Glutamatergic neuron (in vitro differentiated cells): Measurements from ENCODE around the gene IL1RAP. TPM values are rescaled to one million over a fixed set of nuclear protein-coding genes. Genes with fewer than 3 reads are reported as not detected.
"Not testable (repeated sequence)": the region's sequence is repeated elsewhere in the genome, so short reads cannot be mapped to it uniquely, and the experiment has no call there.

Source experiments
- DNase-seq: peaks from one replicate; pipeline ENCODE4 v3.0.0; 2022
- H3K27ac Mint-ChIP-seq: one replicate; pipeline ENCODE4 v1.8.0; 2020; ENCODE audit warnings: mild to moderate bottlenecking, mixed read lengths, inconsistent platforms; ENCODE audit not compliant: unreplicated experiment
- H3K27me3 Mint-ChIP-seq: one replicate; pipeline ENCODE4 v1.8.0; 2020; ENCODE audit warnings: mild to moderate bottlenecking, moderate library complexity, mixed read lengths, inconsistent platforms; ENCODE audit not compliant: unreplicated experiment
- H3K36me3 Mint-ChIP-seq: one replicate; pipeline ENCODE4 v1.8.0; 2020; ENCODE audit warnings: mild to moderate bottlenecking, mixed read lengths, inconsistent platforms; ENCODE audit not compliant: unreplicated experiment
- H3K4me1 Mint-ChIP-seq: one replicate; pipeline ENCODE4 v1.8.0; 2020; ENCODE audit warnings: mild to moderate bottlenecking, low read depth, mixed read lengths, inconsistent platforms; ENCODE audit not compliant: unreplicated experiment
- H3K4me3 Mint-ChIP-seq: one replicate; pipeline ENCODE4 v1.8.0; 2020; ENCODE audit warnings: mild to moderate bottlenecking, mixed read lengths, inconsistent platforms; ENCODE audit not compliant: unreplicated experiment
- H3K9me3 Mint-ChIP-seq: one replicate; pipeline ENCODE4 v1.8.0; 2020; ENCODE audit warnings: mild to moderate bottlenecking, moderate library complexity, mixed read lengths, inconsistent platforms; ENCODE audit not compliant: unreplicated experiment
- CTCF ChIP-seq: fragments of 200-600 bp; sonication (generic); IDR thresholded peaks from one replicate; pipeline ENCODE4 v1.5.0; 2021; ENCODE audit not compliant: partially characterized antibody, unreplicated experiment
- total RNA-seq: library from RNA; stranded (reverse); fragmentation: NEBNext Ultra II Directional; extraction: Animal tissue kit (Norgen Biotek cat#: 25700); gene quantifications from one replicate; pipeline ENCODE4 v1.2.1, GENCODE V29; 2021; ENCODE audit not compliant: unreplicated experiment

The IL1RAP gene
- total RNA-seq, 1 donor from 2014 or later = 0.37 TPM

GRCh38 chr3:190677001-190677400 is 163.1 kb downstream of the IL1RAP start:
- no peaks in the 10 kb centered on the region for H3K27me3 Mint-ChIP-seq
- H3K9me3 Mint-ChIP-seq = peaks cover 1% of the 10 kb centered on the region
- no peak for DNase-seq
- no peaks in the 10 kb centered on the region for H3K36me3 Mint-ChIP-seq
- no peaks in the 10 kb centered on the region for H3K4me1 Mint-ChIP-seq
- H3K27ac Mint-ChIP-seq = no peak overlapping the region
- no peak for TF ChIP-seq CTCF
- no peak overlapping the region for H3K4me3 Mint-ChIP-seq

GRCh38 chr3:190677868-190678267 is 164.0 kb downstream of the IL1RAP start:
- not testable (repeated sequence) for H3K36me3 Mint-ChIP-seq

GRCh38 chr3:190680691-190681090 is 166.8 kb downstream of the IL1RAP start:
- DNase-seq = no peak

More at GRCh38 chr3:190677868-190678267, 164.0 kb downstream of the IL1RAP start:
- not testable (repeated sequence) for H3K9me3 Mint-ChIP-seq, H3K4me1 Mint-ChIP-seq, DNase-seq, H3K27ac Mint-ChIP-seq, H3K4me3 Mint-ChIP-seq, H3K27me3 Mint-ChIP-seq

GRCh38 chr3:190684776-190685175 is 170.9 kb downstream of the IL1RAP start:
- no peak for TF ChIP-seq CTCF
- Mint-ChIP-seq H3K4me1 (no peaks in the 10 kb centered on the region), H3K27ac (no peak overlapping the region), H3K27me3 (peaks cover 1% of the 10 kb centered on the region), H3K4me3 (no peak overlapping the region), H3K36me3 (no peaks in the 10 kb centered on the region), H3K9me3 (no peaks in the 10 kb centered on the region)
- DNase-seq = no peak

More at GRCh38 chr3:190680691-190681090, 166.8 kb downstream of the IL1RAP start:
- H3K4me3 Mint-ChIP-seq = no peak overlapping the region
- peaks cover under 1% of the 10 kb centered on the region for H3K9me3 Mint-ChIP-seq
- TF ChIP-seq CTCF = no peak
- no peaks in the 10 kb centered on the region for H3K36me3 Mint-ChIP-seq
- no peaks in the 10 kb centered on the region for H3K27me3 Mint-ChIP-seq
- no peaks in the 10 kb centered on the region for H3K4me1 Mint-ChIP-seq
- H3K27ac Mint-ChIP-seq = no peak overlapping the region

- Mint-ChIP-seq H3K9me3 (no peaks in the 10 kb centered on the region), H3K27ac (no peak overlapping the region)
- no peak for TF ChIP-seq CTCF
Measured at GRCh38 chr3:190686011-190686410, 172.1 kb downstream of the IL1RAP start.

More at GRCh38 chr3:190686011-190686410, 172.1 kb downstream of the IL1RAP start:
- DNase-seq = no peak
- Mint-ChIP-seq H3K4me1 (no peaks in the 10 kb centered on the region), H3K27me3 (peaks cover 1% of the 10 kb centered on the region), H3K36me3 (no peaks in the 10 kb centered on the region), H3K4me3 (no peak overlapping the region)
